Measurements from ENCODE around the gene MRPL55. TPM values are rescaled to one million over a fixed set of nuclear protein-coding genes. Genes with fewer than 3 reads are reported as not detected.

Gene MRPL55
- total and polyA plus RNA-seq, 2 of the 13 experiments (the other 11 are each of a cell fraction or from before 2014, with no cell fraction given) = 58.6 to 92.9 TPM

DNA sequence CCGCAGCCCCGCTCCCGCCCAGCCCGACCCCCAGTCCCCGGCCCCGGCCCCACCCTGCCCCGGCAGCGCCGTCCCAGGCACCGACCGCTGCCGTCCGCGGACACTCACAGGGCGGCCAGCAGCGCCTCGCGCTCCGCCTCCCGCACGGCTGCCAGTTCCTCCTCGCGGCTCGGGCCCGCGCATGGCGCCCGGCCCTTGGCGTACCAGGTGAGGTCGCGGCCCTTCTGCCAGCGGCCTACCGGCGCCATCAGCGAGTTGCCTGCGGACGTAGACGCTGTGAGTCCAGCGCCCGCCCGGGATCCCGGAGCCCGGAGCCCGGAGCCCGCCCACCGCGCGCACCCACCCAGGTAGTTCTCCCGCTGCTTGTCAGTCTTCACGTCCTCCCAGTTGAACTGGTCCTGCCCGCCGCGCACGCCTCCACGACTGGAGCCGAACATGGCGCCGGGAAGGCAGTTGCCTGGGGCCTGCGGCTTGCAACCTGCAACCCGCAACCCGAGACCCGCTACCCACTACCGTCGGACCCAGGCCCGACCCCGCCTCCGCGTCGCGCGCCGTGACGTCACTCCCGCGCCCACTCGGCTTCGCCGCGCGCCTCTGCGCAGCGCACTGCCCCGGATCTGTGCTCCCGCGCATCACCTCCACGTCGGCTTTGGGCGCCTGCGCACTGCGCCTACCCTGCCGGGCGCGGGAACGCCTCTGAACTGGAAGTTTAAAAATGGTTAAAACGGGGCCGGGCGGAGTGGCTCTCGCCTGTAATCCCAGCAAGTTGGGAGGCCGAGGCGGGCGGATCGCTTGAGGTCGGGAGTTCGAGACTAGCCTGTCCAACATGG lies 6.1 kb downstream of the MRPL55 start, which contains the start of gene C1orf35 (continued):
- TF ChIP-seq GMEB2 (CRISPR knock-in tag; IDR thresholded peaks at IDR 0.05; ENCODE audit: low read depth) (peak; percentile 88), GRHL1 (CRISPR knock-in tag; conservative IDR thresholded peaks at IDR 0.05) (no peak), ZFP37 (CRISPR knock-in tag; IDR thresholded peaks at IDR 0.05; ENCODE audit: borderline replicate concordance) (no peak), KDM6A (CRISPR knock-in tag; IDR thresholded peaks at IDR 0.05; ENCODE audit: low read depth) (no peak), ZNF333 (CRISPR knock-in tag; IDR thresholded peaks at IDR 0.05; ENCODE audit: borderline replicate concordance) (peak; percentile 30; the same call in 1 of the 2 replicates), NPAS2 (CRISPR knock-in tag; IDR thresholded peaks at IDR 0.05; ENCODE audit: borderline replicate concordance) (no peak), SRSF9 (IDR thresholded peaks at IDR 0.05; ENCODE audit: borderline replicate concordance, insufficient read depth, low read depth, low read length, poor library complexity, severe bottlenecking) (no peak), ZBTB1 (CRISPR knock-in tag; IDR thresholded peaks at IDR 0.05; ENCODE audit: borderline replicate concordance) (no peak), JUN (CRISPR knock-in tag; IDR thresholded peaks at IDR 0.05) (0 out of 2 replicates have a peak, but pooled peaks have one; percentile 66), SOX6 (IDR thresholded peaks at IDR 0.05) (no peak), SOX6 (CRISPR knock-in tag; IDR thresholded peaks at IDR 0.05) (peak; percentile 67; the same call in 1 of the 2 replicates), ZNF710 (CRISPR knock-in tag; IDR thresholded peaks at IDR 0.05; ENCODE audit: borderline replicate concordance) (0 out of 2 replicates have a peak, but pooled peaks have one; percentile 19), CSRNP2 (CRISPR knock-in tag; conservative IDR thresholded peaks at IDR 0.05; ENCODE audit: low read depth) (no peak), NFYC (CRISPR knock-in tag; IDR thresholded peaks at IDR 0.05) (peak; percentile 52; the same call in 1 of the 2 replicates), HDAC1 (CRISPR knock-in tag; IDR thresholded peaks at IDR 0.05) (peak; percentile 96), ZNF644 (CRISPR knock-in tag; IDR thresholded peaks at IDR 0.05; ENCODE audit: low read depth) (no peak), ZNF335 (CRISPR knock-in tag; IDR thresholded peaks at IDR 0.05) (peak; percentile 31; the same call in 1 of the 2 replicates), ZNF235 (CRISPR knock-in tag; IDR thresholded peaks at IDR 0.05; ENCODE audit: borderline replicate concordance) (peak; percentile 77; the same call in 1 of the 2 replicates), RXRA (CRISPR knock-in tag; IDR thresholded peaks at IDR 0.05) (peak; percentile 78)
- TF ChIP-seq, protein P1, sequence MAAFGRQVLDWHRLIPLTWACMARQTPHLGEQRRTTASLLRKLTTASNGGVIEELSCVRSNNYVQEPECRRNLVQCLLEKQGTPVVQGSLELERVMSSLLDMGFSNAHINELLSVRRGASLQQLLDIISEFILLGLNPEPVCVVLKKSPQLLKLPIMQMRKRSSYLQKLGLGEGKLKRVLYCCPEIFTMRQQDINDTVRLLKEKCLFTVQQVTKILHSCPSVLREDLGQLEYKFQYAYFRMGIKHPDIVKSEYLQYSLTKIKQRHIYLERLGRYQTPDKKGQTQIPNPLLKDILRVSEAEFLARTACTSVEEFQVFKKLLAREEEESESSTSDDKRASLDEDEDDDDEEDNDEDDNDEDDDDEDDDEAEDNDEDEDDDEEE (CRISPR knock-in tag; IDR thresholded peaks at IDR 0.05) = no peak
- TF ChIP-seq, protein P2, sequence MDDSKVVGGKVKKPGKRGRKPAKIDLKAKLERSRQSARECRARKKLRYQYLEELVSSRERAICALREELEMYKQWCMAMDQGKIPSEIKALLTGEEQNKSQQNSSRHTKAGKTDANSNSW (CRISPR knock-in tag; IDR thresholded peaks at IDR 0.05; ENCODE audit: borderline replicate concordance) = no peak; the same call in 1 of the 2 replicates

Measured in HepG2 (cell line).